BLaER1 (cell line): Measurements from ENCODE around the gene DKK2.

Experiments used
- H3K27ac ChIP-seq: shearing (Covaris generic); formaldehyde crosslinking; 2 replicates; pipeline ENCODE4 v1.8.1; 2022
- H3K27me3 ChIP-seq: shearing (Covaris generic); formaldehyde crosslinking; 2 replicates; pipeline ENCODE4 v1.8.1; 2022
- H3K36me3 ChIP-seq: shearing (Covaris generic); formaldehyde crosslinking; 2 replicates; pipeline ENCODE4 v1.8.1; 2022
- H3K4me1 ChIP-seq: shearing (Covaris generic); formaldehyde crosslinking; 2 replicates; pipeline ENCODE4 v1.8.1; 2022
- H3K4me2 ChIP-seq: shearing (Covaris generic); formaldehyde crosslinking; 2 replicates; pipeline ENCODE4 v1.8.1; 2022
- H3K4me3 ChIP-seq: shearing (Covaris generic); formaldehyde crosslinking; 2 replicates; pipeline ENCODE4 v1.8.1; 2022
- H3K9ac ChIP-seq: shearing (Covaris generic); formaldehyde crosslinking; 2 replicates; pipeline ENCODE4 v1.8.1; 2022
- H3K9me3 ChIP-seq: shearing (Covaris generic); formaldehyde crosslinking; 2 replicates; pipeline ENCODE4 v1.8.1; 2022
- H4K20me1 ChIP-seq: shearing (Covaris generic); formaldehyde crosslinking; 2 replicates; pipeline ENCODE4 v1.8.1; 2022
- Cebpa-rat ChIP-seq: shearing (Covaris generic); IDR thresholded peaks from 2 replicates; pipeline ENCODE4 v1.8.1; 2022

The DKK2 gene, protein sequence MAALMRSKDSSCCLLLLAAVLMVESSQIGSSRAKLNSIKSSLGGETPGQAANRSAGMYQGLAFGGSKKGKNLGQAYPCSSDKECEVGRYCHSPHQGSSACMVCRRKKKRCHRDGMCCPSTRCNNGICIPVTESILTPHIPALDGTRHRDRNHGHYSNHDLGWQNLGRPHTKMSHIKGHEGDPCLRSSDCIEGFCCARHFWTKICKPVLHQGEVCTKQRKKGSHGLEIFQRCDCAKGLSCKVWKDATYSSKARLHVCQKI

DNA sequence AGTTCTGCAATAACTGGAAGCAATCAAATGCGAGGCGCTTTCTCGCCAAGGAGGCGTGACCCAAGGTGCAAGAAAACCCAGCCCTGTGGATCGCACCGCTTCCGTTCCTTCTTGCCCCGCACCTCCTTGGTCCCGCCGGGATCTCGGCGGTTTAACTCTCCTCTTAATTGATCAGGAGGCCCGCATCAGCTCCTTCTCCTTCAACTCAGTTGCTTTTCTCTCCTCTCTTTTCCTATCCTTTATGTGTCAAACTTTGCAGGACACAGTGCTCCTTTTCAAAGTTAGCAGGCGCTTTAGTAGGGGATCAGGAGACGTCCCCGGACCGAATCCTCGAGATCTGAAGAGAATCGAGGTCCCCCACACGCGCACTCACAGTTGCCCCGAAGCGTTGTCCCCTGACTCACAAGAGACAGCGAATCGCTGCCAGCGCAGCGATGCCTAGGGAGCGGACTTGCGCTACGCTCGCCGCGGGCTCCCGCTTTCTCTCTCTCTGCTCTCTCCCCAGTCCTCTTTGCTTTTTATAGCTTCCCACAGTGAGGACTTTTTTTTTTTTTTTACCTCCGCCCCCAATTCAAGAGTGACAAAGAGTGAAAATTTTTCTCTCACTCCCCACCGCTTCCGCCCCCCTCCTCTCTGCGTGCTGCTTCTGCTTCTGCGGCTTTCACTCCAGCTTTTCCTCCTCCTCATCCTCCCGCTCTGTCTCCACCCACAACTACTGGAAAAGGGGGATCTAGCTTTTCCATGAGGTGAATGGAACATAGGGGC is at the start of gene DKK2:
TSS of gene DKK2 (minus strand) at position 495 of the 765 bp plus-strand sequence. CDS start 722 bp downstream, outside the sequence.
- H3K4me2 ChIP-seq: peak within 1 kb of the TSS; percentile 57
- H3K36me3 ChIP-seq: no peaks in the 10 kb centered on the region
- peaks cover 36% of the 10 kb centered on the region for H3K27me3 ChIP-seq
- H3K4me1 ChIP-seq: no peaks in the 10 kb centered on the region
- H3K4me3 ChIP-seq: peak within 1 kb of the TSS; percentile 32
- H4K20me1 ChIP-seq: no peaks in the 10 kb centered on the region
- no peak within 1 kb of the TSS for H3K9ac ChIP-seq
- peaks cover 31% of the 10 kb centered on the region for H3K9me3 ChIP-seq
- TF ChIP-seq Cebpa-rat: no peak
- H3K27ac ChIP-seq: no peak within 1 kb of the TSS

DNA sequence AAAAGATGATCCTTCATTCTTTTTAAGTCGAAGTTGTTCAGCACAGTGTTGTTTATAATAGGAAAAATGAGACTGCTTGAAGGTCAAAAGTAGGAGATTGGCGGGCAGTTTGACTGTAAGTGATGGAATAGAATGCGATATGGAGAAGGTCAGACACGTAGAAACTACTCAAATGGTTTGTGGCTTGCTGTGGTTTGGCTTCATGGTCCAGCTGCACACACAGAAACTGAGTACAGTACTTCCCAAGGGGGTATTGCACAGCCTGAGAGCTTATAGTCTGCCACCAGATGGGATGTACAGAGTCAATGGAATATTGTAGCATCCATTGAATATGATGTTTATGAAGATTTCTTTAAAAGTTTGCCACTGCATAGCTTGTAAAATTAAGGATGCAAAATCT is 41.1 kb upstream of the DKK2 start:
- H3K4me3 ChIP-seq: no peak overlapping the region
- H3K4me1 ChIP-seq: no peaks in the 10 kb centered on the region
- H3K36me3 ChIP-seq: no peaks in the 10 kb centered on the region
- no peaks in the 10 kb centered on the region for H3K27me3 ChIP-seq
- no peak overlapping the region for H3K27ac ChIP-seq
- no peaks in the 10 kb centered on the region for H4K20me1 ChIP-seq
- H3K4me2 ChIP-seq: no peak overlapping the region
- no peaks in the 10 kb centered on the region for H3K9me3 ChIP-seq
- no peak overlapping the region for H3K9ac ChIP-seq
- no peak for TF ChIP-seq Cebpa-rat

DNA sequence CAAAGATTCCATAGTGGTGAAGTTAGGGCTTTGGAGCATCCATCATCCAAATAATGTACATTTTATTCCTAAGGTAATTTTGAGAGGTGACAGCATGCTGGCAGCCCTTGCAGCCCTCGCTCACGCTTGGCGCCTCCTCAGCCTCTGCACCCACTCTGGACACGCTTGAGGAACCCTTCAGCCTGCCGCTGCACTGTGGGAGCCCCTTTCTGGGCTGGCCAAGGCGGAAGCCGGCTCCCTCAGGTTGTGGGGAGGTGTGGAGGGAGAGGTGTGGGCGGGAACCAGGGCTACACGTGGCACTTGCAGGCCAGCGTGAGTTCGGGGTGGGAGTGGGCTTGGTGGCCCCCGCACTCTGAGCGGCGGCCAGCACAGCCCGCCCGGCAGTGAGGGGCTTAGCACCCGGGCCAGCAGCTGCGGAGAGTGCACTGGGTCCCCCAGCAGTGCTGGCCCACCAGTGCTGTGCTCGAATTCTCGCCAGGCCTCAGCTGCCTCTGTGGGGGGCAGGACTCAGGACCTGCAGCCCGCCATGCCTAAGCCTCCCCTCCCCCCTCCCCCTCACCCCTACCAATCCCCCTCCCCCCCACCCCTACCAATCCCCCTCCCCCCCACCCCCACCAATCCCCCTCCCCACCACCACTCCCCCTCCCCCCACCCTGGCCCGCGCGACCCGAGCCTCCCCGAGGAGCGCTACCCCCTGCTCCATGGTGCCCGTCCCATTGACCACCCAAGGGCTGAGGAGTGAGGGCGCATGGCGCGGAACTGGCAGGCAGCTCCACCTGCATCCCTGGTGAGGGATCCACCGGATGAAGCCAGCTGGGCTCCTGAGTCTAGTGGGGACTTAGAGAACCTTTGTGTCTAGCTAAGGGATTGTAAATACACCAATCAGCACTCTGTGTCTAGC is 37.0 kb upstream of the DKK2 start:
- H4K20me1 ChIP-seq: no peaks in the 10 kb centered on the region
- H3K36me3 ChIP-seq: no peaks in the 10 kb centered on the region
- H3K4me1 ChIP-seq: no peaks in the 10 kb centered on the region
- H3K9ac ChIP-seq: no peak overlapping the region
- no peaks in the 10 kb centered on the region for H3K9me3 ChIP-seq
- H3K27ac ChIP-seq: no peak overlapping the region
- H3K4me3 ChIP-seq: no peak overlapping the region
- H3K27me3 ChIP-seq: no peaks in the 10 kb centered on the region
- no peak overlapping the region for H3K4me2 ChIP-seq
- no peak for TF ChIP-seq Cebpa-rat

DNA sequence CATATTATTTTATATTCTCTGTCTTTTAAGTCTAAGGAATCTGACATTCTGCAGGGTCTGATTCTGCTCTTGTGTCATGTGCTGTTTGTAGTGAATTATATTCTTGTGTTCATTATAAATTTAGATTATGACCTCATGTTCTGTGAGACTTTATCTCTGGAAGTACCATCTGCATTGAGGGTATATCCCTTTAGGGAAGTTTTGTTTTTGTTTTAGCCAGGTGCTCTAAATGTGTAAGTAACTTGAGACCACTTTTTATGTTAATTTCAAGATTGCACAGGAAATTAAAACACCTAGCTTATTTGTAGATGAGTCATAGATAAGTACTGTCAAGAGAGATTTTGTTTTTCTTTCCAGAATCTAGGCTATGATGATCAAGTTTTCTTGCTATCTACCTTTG is 35.0 kb upstream of the DKK2 start:
- Histone ChIP-seq H3K4me1 (no peaks in the 10 kb centered on the region), H3K36me3 (no peaks in the 10 kb centered on the region), H3K9me3 (no peaks in the 10 kb centered on the region), H3K4me3 (no peak overlapping the region), H3K4me2 (no peak overlapping the region), H4K20me1 (no peaks in the 10 kb centered on the region), H3K27me3 (no peaks in the 10 kb centered on the region), H3K27ac (no peak overlapping the region), H3K9ac (no peak overlapping the region)
- TF ChIP-seq Cebpa-rat: no peak

DNA sequence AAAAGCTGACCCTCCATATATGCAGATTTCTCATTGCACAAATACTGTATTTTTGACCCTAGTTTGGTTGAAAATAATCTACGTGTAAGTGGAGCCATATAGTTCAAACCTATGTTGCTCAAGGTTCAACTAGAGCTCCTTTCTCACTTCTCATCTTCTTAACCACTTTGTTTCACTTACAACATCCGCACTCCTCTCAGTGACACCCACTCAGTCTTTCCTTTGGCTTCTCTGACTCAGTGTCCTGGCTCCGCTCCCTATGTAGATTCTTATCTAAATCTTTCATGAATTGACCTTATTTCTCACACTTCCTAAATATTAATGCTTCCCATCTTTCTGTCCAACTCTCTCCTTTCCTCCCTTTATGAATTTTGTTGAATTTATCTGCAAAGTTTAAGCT is 32.9 kb upstream of the DKK2 start:
- H3K36me3 ChIP-seq: no peaks in the 10 kb centered on the region

DNA sequence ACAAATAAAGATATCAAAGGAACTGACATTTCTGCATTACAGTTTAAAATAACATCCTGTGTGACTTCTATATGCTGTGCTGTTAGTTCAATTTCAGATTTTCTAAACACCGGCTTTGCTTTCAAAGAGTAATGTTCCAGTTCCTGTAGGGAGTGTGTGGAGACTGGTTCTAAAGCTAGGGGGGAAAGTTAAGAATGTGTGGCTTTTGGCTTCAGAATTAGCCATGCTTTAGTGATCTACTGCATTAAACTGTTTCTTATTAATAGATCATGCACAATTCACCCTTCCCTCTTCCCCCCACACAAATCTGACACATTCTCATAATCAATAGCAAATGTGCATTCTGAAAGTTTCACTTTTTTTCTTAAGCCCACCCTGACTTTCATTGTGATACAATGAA is 32.0 kb upstream of the DKK2 start:
- TF ChIP-seq Cebpa-rat: no peak
- H3K36me3 ChIP-seq: no peaks in the 10 kb centered on the region
- H3K9ac ChIP-seq: no peak overlapping the region
- no peaks in the 10 kb centered on the region for H3K4me1 ChIP-seq
- no peak overlapping the region for H3K4me3 ChIP-seq
- no peaks in the 10 kb centered on the region for H3K27me3 ChIP-seq
- H3K9me3 ChIP-seq: no peaks in the 10 kb centered on the region
- no peak overlapping the region for H3K27ac ChIP-seq
- no peak overlapping the region for H3K4me2 ChIP-seq
- no peaks in the 10 kb centered on the region for H4K20me1 ChIP-seq

More for the DNA sequence above, 32.9 kb upstream of the DKK2 start:
- H3K4me2 ChIP-seq: no peak overlapping the region
- no peaks in the 10 kb centered on the region for H3K4me1 ChIP-seq
- H3K27me3 ChIP-seq: no peaks in the 10 kb centered on the region
- H4K20me1 ChIP-seq: no peaks in the 10 kb centered on the region
- H3K27ac ChIP-seq: no peak overlapping the region
- no peak overlapping the region for H3K4me3 ChIP-seq
- H3K9me3 ChIP-seq: no peaks in the 10 kb centered on the region
- no peak overlapping the region for H3K9ac ChIP-seq
- no peak for TF ChIP-seq Cebpa-rat

DNA sequence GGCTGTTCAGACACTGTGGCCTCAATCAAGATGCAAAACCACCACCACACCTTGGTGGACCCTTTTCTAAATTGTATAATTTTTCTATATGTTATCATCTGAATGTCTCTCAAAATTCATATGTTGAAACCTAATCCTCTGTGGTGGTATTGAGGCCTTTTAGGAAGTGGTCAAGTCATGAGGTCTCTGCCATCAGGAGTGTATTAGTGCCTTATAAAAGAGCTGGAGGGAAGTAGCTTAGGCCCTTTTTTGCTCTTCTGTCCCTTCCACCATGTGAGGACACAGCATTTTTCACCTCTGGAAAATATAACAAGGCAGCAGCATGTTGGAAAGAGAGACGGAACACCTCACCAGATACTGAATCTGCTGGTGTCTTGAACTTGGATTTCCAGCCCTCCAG is 30.5 kb upstream of the DKK2 start:
- Histone ChIP-seq H3K36me3 (no peaks in the 10 kb centered on the region), H3K27me3 (no peaks in the 10 kb centered on the region), H3K9me3 (no peaks in the 10 kb centered on the region), H4K20me1 (no peaks in the 10 kb centered on the region), H3K4me3 (no peak overlapping the region), H3K9ac (no peak overlapping the region), H3K4me2 (no peak overlapping the region), H3K27ac (no peak overlapping the region), H3K4me1 (no peaks in the 10 kb centered on the region)
- TF ChIP-seq Cebpa-rat: no peak

DNA sequence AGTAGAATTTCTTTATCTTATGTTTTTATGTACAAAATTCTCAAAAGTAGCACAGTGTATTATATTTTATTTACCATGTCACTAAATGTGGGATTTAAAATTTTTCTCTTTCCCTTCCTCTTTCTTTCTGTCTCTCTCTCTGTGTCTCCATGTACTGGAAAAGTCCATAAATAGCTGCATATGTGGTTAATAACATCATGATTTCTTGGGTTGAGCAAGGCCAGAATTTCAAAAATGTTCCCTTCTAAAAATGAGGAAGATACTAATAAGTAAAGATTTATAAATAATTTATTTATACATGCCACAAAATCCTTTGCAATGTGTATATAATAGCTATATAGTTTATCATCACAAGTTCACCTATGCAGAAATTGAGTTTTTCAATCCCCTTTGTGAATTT is 29.1 kb upstream of the DKK2 start:
- Histone ChIP-seq H3K27ac (no peak overlapping the region), H3K4me1 (no peaks in the 10 kb centered on the region), H3K4me2 (no peak overlapping the region), H3K9ac (no peak overlapping the region), H4K20me1 (no peaks in the 10 kb centered on the region), H3K4me3 (no peak overlapping the region), H3K27me3 (no peaks in the 10 kb centered on the region), H3K9me3 (no peaks in the 10 kb centered on the region), H3K36me3 (no peaks in the 10 kb centered on the region)
- no peak for TF ChIP-seq Cebpa-rat

DNA sequence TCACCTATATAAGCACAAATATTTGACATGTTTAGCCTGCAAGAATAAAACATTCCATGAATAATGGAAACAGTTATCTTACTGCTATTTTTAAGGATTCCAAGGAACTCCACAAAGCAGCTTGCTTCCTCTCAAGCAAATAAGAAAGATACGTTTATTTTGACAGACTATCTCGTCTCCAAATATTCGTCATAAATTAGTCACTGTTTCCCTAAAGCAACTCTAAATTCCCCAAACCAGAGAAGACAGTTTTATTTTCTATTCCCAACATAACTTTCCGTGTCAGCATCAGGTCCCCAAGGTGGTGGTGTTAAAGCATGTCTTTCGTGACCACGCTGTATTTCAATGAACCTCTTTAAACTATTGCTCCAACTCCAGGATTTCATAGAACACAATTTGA is 24.3 kb upstream of the DKK2 start:
- Histone ChIP-seq H3K36me3 (no peaks in the 10 kb centered on the region), H3K9ac (no peak overlapping the region), H3K9me3 (no peaks in the 10 kb centered on the region), H4K20me1 (no peaks in the 10 kb centered on the region), H3K4me1 (no peaks in the 10 kb centered on the region), H3K27ac (no peak overlapping the region), H3K4me2 (no peak overlapping the region), H3K27me3 (no peaks in the 10 kb centered on the region), H3K4me3 (no peak overlapping the region)
- TF ChIP-seq Cebpa-rat: no peak

DNA sequence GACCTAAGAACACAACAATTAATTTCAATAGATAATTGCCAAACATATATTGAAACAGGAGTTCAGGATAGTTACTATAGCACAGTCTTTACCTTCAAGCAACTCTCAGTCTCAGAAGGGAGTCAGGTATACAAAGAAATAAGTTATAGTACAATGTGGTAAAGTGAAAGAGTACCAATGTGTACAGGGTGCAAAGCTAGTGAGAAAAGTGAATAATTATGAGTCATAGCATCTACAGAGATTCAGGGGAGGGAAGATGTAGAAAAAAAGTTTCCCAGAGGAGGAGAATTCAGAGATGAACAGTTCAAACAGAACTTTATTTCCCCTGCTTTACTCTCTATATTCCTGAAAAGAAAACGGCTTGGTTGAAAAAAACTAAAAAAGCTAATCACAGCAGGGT is 22.7 kb upstream of the DKK2 start:
- H3K36me3 ChIP-seq: no peaks in the 10 kb centered on the region
- H3K4me2 ChIP-seq: no peak overlapping the region
- H4K20me1 ChIP-seq: no peaks in the 10 kb centered on the region
- TF ChIP-seq Cebpa-rat: no peak
- no peaks in the 10 kb centered on the region for H3K4me1 ChIP-seq
- no peak overlapping the region for H3K27ac ChIP-seq
- no peaks in the 10 kb centered on the region for H3K27me3 ChIP-seq
- H3K9me3 ChIP-seq: no peaks in the 10 kb centered on the region
- no peak overlapping the region for H3K4me3 ChIP-seq
- no peak overlapping the region for H3K9ac ChIP-seq
